Fibroblast of skin of scalp (primary cell): Measurements from ENCODE around the gene MUC13.

Experiments
- DNase-seq: peaks from one replicate; pipeline ENCODE4 v3.0.0-alpha.2; 2013

Gene MUC13

DNA sequence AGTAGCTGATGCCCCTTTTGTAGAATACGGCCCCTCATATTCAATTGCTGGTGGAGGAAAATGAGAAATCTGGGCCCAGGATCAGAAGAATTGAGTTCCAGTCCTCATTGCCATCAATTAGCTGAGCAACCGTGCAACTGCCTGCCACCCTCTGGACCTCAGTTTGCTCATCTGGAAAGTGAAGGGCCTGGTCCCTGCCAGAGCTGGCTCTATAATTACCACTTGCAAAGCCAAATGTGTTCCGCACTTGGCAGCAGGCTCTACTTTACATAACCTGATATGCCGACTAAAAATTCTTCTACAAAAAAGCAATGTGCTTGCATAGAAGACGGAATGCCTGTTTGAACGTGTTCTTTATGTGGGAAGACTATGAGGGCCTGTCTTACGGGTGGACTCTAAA, 38.8 kb downstream of the MUC13 start:
- DNase-seq: no peak

DNA sequence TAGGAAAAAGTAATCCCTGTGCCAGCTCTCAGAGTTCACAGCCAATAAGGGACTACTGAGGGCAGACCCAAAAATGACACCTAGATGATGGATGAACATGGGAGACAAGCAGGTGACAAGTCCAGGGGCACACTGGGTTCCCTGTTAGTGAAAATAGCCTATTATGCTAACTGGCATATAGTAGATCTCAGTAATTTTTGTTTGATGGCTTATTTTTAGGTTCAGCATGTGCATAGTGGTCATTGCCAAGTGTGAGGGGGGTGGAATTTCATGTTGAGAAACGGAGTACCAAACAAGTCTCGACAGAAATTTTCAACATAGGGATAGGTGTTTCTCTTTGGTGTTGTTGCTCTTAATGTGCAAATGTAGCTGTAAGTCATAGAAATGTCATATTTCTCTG, 41.0 kb downstream of the MUC13 start:
- DNase-seq: no peak

DNA sequence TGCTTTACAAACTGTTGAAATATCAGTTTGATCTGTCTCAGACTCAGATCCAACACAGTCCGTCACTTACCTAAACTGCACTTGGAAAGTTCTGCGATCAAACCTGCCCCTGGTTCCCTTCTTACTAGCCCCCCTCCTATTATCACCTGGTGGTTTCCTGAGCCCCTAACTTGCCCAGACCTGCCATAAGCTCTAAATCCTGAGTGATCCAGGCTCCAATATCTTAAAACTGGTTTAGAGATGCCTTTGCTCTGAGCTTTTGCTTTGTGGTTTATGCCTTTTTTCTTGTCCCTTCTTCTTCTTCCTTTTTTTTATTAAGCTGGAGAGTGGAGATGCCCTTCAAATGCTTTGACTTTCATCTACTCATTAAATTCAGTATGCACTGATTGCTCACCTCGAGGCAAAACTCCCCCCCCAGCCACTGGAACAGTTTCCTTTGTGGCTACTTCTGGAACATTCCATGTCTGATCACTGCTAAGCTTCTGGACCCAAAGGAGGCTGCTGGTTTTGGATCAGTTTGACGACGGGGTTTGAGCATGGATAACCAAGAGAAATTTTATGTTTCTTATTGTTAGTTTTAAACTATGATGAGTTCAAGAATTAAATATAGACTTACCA, 43.9 kb downstream of the MUC13 start:
- no peak for DNase-seq

DNA sequence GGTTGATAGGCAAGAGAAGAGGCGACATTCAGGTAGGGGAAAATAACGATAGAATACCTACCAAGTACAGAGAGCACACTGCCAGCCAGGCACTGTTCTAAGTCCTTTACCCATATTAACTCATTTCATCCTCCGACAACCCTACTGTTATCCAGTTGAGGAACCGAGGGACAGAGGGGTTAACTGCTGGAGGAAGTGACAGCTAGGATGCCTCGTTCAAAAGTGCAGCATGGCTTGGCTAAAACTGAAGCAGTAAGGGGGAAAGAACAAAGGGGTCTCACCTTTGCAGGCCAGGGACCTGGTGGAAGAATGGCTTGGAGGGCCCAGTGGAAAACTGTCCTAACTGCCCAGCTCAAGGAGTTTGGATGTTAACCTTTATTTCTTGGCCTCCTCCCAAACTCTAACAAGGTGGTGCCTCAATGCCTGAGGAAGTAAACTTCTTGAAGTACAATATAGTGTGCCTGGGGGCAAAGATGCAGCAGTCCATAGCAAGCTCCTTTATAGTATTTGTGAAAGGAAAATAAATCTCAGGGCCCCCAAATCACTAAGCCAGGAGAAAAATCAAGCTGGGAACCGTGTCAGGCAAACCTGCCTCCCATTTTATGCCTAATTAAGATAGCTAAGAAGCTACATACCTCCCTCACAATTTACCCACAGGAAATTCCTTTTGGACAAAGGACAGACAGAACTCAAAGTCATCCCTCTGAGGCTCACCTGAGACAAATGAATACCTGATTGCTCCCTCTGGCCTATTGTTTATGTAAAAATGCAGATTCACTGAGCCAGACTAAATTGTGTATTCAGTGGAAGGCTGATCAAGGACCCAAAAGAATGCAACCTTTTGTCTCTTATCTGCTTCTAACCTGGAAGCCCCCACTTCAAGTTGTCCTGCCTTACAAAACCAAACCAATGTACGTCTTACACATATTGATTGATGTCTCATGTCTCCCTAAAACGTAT, 45.8 kb downstream of the MUC13 start:
- DNase-seq: no peak

DNA sequence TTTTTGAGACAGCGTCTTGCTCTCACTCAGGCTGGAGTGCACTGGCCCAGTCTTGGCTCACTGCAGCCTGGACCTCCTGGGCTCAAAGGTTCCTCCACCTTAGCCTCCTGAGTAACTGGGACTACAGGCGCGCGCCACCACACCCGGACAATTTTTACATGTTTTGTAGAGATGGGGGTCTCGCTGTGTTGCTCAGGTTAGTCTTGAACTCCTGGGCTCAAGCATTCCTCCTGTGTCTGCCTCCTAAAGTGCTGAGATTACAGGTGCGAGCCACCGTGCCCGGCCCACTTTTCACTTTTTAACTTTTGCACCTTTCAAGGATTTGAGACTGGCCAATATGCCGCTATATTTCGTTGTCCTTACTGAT, 46.6 kb downstream of the MUC13 start:
- no peak for DNase-seq

DNA sequence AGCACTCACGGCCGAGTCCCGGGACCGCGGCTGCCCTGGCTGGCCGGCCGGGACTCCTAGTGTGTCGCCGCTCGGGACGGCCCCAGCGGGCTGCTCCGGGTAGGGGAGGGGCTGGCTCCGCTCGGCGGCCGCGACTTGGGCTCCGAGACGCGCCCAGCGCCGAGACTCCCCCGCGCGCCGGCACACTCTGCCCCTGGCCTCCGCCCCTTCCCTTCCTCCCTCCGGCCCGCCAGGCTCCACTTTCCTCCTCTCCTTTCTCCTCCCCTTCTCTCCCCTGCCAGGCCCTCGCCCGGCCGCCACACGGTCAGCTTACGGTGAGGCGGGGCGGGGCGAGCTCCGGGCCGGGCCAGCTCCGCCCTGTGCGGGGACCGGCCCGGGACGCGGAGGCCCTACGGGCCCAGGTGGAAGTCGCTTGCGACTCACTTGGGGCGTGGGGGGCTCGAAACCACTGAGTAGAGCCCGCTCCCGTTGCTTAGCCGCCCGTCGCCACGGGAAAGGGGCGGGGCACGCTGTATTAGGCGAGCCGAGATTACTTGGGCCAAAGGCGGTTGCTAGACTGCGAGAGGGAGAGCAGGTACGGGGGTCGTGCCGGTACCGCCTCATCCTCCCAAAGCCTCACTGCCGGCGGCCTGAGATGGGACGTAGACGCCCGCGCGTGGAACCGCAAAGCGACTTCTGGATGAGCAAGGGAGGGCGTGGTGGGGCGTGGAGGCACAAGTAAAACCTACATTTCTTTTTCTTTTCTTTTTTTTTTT, 47.2 kb downstream of the MUC13 start, which contains the start of gene ITGB5:
Gene ITGB5 (minus strand): TSS at position 189 of the 755 bp plus-strand sequence. CDS start 365 bp downstream, outside the sequence.
- peak; percentile 84 for DNase-seq

DNA sequence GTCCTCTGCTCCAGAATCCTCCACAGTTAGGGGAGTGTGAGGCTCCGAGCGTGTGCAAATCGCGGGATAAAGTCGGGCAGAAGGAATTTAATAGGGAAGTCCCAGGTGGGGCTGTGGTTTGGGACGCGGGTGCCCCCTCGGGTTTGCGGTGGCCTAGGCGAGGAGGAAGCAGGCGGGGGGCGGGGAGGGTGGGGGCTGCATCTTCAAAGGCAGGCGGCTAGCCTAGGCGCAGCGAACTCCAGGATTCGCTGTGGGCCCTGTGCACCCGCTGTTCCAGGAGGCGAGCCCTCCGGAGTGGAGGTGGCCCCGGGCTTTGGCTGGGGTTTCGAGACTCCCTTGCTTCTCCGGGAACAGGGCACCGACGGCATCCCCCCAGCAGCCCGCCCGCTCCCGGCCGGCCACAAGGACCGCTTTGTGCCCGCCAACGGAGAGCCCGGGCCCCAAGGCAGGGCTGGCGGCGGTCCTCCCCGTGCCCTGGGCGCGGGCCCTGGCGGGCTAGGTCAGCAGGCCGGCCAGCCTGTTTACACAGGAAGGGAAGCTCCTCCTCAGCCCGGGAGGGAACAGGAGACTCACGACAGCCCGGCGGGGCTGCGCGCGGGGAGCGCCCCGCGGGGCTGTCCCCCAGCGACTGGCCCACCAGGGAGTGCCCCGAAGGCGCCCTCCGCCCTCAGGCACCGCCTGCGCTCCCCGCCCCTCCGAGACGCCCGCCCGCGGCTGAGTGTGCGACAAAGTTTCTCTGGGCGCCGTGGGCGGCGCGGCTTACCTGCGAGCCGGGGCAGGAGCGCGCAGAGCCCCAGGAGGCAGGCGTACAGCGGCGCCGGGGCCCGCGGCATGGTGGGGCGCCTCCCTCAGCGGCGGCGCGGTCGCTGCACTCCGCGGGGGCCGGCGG, 48.1 kb downstream of the MUC13 start:
- DNase-seq: peak; percentile 51

DNA sequence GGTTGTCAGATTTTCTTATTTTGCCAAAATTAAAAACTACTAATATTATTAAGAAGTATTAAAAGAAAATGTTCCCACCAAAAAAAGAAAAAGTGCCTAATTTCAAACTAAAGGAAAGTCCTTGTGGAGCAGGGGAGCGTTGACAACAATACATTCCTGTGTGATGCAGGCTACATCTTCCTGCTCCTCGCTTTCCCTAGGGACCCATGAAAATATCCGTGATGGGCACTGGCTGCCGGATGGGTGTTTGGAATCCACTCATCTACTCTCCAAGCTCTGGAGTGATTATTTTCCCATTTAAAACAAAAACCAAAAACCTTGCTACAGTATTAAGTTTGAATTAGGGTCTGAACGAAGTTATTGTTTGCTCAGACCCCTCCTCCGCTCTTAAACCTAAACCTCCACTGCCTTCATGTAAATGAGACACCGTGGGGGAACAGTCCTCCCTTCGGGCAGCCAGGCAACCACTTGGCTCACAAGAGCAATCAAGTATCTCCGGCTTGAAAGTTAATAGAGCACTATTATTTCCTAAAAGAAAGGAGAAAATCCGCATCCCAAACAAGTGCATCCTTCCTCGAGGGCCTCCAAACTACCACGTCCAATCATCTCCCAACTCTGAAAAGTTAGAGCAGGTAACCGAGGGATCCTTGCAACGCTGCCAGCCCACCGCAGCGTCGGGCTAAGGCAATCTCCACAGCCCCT, 48.9 kb downstream of the MUC13 start:
- DNase-seq: peak; percentile 86

DNA sequence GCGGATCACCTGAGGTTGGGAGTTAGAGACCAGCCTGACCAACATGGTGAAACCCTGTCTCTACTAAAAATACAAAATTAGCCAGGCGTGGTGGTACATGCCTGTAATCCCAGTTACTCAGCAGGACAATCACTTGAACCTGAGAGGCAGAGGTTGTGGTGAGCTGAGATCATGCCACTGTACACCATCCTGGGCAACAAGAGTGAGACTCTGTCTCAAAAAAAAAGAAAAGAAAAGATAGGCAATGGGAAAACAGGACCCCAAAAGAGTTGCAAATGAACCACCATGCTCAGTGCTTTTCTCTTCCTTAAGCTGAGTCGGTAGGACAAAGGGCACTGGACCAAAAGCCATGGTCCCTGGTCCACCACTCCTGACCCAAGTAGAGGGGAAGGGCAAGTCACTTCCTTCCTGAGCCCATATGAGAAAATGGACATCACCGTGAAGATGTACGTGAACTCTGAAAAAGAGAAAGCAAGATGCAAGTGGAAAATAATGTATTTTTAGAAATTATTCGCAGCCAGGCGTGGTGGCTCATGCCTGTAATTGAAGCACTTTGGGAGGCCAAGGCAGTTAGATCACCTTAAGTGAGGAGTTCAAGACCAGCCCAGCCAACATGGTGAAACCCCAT, 50.0 kb downstream of the MUC13 start:
- DNase-seq: no peak

DNA sequence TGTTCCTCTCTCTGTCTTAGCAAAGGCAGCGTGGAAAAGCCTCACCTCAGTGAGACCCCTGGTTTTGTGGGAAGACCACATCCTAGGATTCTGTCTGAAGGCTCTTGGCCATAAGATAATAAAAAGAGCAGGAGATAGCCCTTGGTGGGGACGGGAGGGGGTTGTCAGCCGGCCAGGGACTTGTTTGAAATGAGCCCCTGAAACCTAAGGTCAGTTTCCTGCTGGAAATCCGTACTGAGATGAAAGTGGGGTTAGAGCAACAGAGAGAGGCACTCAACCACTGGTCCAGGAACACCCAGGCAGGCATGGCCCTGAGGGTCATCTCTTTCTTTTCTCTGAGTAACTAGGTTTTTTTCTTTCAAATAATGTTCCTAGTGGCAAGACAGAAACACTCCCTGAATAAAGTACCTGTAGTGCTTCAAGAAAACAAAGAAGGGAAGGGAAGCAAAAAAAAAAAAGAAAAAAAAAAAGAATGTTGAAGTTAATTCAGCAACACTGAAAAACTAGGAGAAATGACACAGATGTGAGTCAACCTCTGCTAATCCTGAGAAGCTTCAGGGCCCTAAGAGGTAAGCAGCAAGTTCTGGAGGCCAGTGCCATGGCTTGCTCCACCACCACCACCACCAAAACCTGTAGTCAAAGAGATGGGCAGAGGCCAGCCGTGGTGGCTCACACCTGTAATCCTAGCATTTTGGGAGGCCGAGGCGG, 50.6 kb downstream of the MUC13 start:
- no peak for DNase-seq

DNA sequence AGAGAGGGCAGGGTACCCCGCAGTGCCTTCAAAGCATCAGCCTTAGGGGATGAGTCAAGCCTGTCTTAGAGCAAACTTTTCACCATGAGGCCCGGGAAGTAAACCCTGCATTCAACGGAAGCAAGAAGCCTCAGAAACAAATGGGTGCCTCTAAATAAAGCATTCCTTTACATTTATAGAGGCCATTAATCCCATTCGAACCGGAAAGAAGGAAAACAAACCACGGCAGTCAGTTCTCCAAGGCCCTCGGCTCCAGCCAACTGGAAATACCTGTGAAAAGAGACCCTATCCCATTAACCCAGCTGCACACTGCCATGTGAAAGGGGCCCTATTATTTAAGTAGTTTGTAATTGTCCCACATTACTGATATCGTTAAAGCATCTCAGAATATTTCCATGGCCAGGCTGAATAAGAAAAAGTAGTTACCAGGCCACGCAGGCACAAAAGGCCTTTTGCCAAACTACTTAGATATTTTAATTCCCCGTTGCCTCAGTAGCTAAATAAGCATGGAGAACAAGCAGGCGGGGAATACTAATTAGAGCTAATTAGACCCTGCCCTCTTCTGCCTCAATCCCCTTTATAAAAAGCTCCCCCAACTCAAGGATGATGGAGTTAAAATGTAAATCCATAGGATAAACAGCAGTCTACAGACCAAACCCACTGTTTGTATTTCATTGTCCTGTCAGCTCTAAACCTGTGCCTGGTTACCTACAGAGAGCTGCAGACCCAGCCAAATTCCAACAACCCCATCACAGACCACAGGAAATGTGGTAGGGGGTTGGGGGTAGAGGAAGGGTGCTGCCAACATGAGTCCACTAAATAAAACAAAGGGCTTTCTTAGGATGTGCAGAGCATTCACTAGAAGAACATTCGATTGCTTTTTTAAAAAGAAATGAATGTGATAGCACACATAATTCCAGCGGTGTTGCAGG, 51.5 kb downstream of the MUC13 start:
- peak; percentile 41 for DNase-seq

DNA sequence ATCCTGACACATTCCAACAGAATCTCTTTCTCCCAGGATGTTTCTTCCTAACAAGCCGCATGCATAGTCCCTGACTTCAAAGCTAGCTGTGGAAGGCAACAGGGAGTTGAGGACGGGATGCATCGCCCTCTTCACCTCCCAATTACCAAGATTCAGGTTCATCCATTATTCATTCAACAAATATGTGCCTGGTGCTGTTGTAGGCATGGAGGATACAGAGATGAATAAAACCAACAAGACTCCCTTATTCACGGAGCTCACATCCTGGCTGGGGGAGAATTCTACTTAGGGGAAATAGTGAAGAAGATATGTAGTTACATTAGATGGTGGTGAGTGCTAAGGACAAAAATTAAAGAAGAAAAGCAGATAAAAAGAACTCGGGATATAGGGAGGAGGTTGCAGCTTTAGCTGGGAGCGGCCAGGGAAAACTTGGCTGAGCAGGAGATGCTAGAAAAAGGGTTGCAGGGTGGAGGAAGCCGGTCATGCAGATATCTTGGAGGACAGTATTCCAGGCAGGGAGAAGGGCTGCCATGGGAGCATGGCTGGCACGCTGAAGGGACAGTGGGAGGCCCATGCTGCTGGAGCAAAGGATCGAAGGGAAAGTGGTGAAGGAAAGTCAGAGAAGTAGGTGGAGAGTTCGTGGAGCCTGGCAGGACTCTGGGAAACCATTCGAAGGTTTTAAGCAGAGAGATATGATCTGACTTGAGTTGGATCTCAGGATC, 52.4 kb downstream of the MUC13 start:
- no peak for DNase-seq

DNA sequence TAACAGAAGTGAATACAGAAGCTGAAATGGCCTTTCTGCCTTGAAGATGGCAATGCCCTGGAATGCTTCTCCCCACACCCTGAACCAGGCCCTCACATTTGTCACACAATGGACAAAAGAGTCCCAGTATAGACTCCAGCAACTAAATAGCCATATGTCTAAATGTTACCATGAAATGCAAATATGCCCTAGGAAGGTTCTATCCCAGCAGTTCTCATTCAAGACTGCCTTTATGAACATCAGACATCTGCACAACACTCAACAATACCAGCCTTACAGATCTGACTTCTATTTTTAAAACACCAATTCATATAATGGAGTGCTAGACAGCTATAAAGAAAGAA, 55.2 kb downstream of the MUC13 start:
- DNase-seq: no peak

DNA sequence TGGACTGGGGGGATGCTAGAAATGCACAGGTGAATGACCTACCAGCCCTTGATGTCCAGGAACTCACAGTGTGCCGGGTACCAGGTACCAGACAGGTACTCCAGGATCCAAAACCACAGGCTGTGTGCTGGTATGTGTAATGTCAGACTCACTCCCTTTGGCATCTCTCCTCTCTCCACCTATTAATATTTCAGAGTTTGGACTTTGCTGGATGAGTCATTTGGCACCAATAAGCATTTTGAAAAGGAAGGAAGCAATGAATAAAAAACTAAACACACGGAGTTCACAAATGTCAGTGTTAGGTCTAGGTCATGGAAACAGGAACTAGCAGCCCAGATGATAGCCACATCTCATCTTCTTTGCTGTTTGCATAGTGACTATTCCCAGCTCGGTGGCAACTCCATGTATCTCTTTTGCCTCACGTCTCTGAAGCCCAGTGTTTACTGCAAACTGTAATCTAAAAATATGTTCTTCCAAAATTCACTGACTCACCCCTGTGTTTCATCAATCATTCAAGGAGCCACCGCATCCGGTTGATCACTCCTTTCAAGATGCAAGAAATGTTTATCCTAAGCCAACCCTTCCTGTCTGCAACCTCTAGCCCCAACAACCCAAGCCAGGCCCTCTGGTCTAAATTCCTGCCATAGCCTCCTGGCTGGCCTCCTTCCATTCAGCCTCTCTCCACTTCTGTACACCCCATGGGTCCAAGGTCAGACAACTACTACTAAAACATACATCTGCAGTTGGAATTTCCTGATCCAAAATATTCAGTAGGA, 55.8 kb downstream of the MUC13 start:
- peak; percentile 95 for DNase-seq

DNA sequence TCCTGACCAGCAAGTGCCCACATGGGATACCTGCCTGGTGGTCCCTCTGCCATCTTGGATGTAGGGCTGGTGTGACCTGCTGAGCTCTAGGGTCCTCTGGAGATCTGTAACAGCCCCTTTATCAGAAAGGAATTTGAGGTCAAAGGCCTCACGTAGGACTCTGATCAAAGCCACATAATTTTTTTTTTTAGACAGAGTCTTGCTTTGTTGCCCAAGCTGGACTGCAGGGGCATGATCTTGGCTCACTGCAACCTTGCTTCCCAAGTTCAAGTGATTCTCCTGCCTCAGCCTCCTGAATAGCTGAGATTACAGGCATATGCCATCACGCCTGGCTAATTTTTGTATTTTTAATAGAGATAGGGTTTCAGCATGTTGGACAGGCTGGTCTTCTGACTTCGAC, 56.9 kb downstream of the MUC13 start:
- no peak for DNase-seq

DNA sequence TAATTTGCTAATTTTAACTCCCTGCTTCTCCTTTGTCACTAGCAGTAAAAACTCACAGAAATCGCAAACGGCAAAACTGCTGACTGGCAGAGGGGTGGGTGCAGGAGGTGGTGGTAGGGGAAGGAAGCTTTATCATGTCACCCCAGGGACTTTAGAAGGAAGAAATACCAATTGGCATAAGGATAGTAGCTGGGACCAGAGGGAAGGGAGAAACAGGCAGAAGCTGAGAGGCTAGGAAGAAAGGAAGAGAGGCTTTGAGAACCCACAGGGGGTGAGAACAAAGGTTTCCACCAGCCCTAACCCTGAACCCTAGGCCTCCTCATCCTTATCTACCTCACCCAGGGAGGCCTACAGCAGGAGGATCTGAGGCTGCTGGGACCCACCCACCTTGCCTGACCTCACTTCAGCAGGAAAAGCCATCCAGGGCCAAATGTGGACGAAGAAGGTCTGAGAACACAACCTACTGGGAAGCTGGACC, 58.1 kb downstream of the MUC13 start:
- no peak for DNase-seq

DNA sequence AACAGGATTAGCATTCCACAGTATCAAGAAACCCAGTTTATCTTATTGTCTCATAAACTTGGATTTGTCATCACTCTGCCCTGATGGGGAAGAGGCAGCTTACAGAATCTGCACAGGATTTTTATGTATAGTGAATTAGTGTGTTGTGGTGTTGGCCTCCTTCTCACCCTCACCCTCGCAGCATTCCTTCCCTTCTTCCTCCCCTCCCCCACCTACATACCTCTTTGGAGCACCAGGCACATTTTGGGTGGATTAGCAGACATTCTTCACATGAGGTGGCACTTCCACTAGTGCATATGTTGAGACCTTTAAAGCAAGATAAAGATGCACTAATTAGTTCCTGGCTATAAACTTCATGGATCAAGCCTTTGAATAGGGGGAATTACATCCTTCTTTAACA, 61.3 kb downstream of the MUC13 start:
- peak; percentile 19 for DNase-seq

DNA sequence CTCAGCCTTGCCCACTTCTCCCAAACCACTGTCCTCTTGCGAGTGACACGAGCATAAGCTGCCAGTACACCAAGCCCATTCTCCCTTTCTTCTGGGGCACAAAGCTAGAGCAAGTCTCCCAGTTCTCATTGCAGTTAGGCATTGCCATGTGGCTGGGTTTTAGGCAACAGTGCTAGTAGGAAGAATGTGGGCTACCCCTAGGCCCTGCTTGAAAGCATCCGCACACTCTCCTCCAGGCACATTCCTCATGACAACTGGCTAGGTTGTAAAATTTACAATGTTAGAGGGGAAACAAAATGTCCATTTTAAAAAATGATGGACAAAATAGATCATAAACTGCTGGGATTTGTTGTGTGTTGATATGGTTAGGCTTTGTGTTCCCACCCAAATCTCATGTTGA, 67.0 kb downstream of the MUC13 start:
- DNase-seq: no peak
